ENCODE measurements around the gene OXCT2. TPM values are rescaled to one million over a fixed set of nuclear protein-coding genes. Genes with fewer than 3 reads are reported as not detected.
"Not testable (repeated sequence)": the region's sequence is repeated elsewhere in the genome, so short reads cannot be mapped to it uniquely, and the experiment has no call there.

Gene OXCT2
- total RNA-seq, 4 donors from 2014 or later: 0.15 to 6.6 (median 1.4) TPM; not detected in 1

- TF ChIP-seq POLR2A (IDR thresholded peaks at IDR 0.05) (no peak), CTCF (IDR thresholded peaks at IDR 0.05) (no peak)
- no peak for DNase-seq (ENCODE audit: low spot score in 2 of 2)
- intact Hi-C loops (cut with DNase I; ENCODE audit: low total_unique reads): no loop called here
- no peak overlapping the region for H3K4me3 ChIP-seq (ENCODE audit: low read depth, poor library complexity, severe bottlenecking)
- WGBS, 2 donors: 75 to 92% methylated on average over 11 of the region's 11 CpGs
Measured at GRCh38 chr1:39787468-39787867, 16.3 kb upstream of the OXCT2 start.

GRCh38 chr1:39787108-39787375, 15.9 kb upstream of the OXCT2 start:
- intact Hi-C loops (cut with DNase I; ENCODE audit: low total_unique reads); H3K4me3 ChIP-seq (ENCODE audit: low read depth, poor library complexity, severe bottlenecking): not testable (repeated sequence)
- WGBS, 2 donors: 88 to 100% methylated on average over 4 to 5 of the region's 5 CpGs

DNA sequence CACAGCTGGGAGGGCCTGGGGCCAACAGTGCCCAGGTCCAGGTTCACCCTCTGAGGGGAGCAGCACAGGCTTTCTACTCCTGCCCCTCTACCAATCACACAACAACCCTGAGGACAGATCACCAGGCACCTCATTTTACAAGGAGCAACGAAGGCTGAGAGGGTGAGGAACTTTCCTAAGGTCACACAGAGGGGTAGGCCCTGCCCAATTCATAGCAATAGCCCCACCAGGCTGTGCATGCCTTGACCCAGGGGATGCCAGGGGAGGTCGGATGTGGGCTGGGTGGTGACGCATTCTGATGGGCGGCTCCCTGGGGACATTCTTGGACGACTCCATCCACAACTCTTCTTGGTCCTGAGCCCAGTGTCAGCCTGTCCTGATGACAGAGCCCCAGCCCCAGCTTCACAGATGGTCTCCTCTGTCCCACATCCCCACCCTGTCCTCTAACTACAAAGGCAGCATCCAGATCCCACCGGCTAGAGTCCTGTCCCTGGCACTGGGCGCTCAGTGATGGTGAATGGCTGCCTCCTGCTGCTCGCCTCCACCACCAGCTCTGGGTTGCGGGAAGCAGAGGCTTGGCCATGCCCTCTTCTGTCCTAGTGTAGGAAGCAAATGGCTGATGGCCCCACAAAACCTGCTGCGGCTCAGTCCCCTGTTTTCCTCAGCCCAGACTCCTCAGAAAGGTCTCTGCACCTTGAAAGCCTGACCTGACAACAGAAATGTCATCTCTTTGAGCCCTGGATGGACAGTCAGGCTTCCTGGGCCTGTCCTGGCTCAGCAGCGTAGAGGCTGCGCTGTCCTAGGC, 15.4 kb upstream of the OXCT2 start:
- intact Hi-C loops (cut with DNase I; ENCODE audit: low total_unique reads); DNase-seq (ENCODE audit: low spot score in 2 of 2); H3K4me3 ChIP-seq (ENCODE audit: low read depth, poor library complexity, severe bottlenecking): not testable (repeated sequence)
- WGBS, 2 donors: 84 to 86% methylated on average over 7 to 8 of the region's 12 CpGs

More at GRCh38 chr1:39787108-39787375, 15.9 kb upstream of the OXCT2 start:
- not testable (repeated sequence) for DNase-seq (ENCODE audit: low spot score in 2 of 2)

GRCh38 chr1:39782685-39783084, 11.5 kb upstream of the OXCT2 start:
- intact Hi-C loops (cut with DNase I; ENCODE audit: low total_unique reads); H3K4me3 ChIP-seq (ENCODE audit: low read depth, poor library complexity, severe bottlenecking); DNase-seq (ENCODE audit: low spot score in 2 of 2): not testable (repeated sequence)
- WGBS, 2 donors: 89 to 92% methylated on average over 10 of the region's 10 CpGs

GRCh38 chr1:39782103-39782502, 11.0 kb upstream of the OXCT2 start:
- intact Hi-C loops (cut with DNase I; ENCODE audit: low total_unique reads): no loop called here
- TF ChIP-seq POLR2A (IDR thresholded peaks at IDR 0.05): no peak
- TF ChIP-seq CTCF (IDR thresholded peaks at IDR 0.05): no peak
- 86 to 93% methylated on average over 6 of the region's 6 CpGs for WGBS, 2 donors
- DNase-seq (ENCODE audit: low spot score in 2 of 2): no peak
- H3K4me3 ChIP-seq (ENCODE audit: low read depth, poor library complexity, severe bottlenecking): no peak overlapping the region

GRCh38 chr1:39781349-39781715, 10.2 kb upstream of the OXCT2 start:
- no peak overlapping the region for H3K4me3 ChIP-seq (ENCODE audit: low read depth, poor library complexity, severe bottlenecking)
- WGBS, 2 donors: 91 to 96% methylated on average over 2 of the region's 2 CpGs
- TF ChIP-seq CTCF (IDR thresholded peaks at IDR 0.05) (no peak), POLR2A (IDR thresholded peaks at IDR 0.05) (no peak)
- no peak for DNase-seq (ENCODE audit: low spot score in 2 of 2)
- intact Hi-C loops (cut with DNase I; ENCODE audit: low total_unique reads): no loop called here

GRCh38 chr1:39779821-39780220, 8.7 kb upstream of the OXCT2 start:
- TF ChIP-seq POLR2A (IDR thresholded peaks at IDR 0.05): no peak
- TF ChIP-seq CTCF (IDR thresholded peaks at IDR 0.05): no peak
- H3K4me3 ChIP-seq (ENCODE audit: low read depth, poor library complexity, severe bottlenecking): no peak overlapping the region
- DNase-seq (ENCODE audit: low spot score in 2 of 2): no peak
- 89 to 93% methylated on average over 3 to 5 of the region's 5 CpGs for WGBS, 2 donors
- intact Hi-C loops (cut with DNase I; ENCODE audit: low total_unique reads): no loop called here
